MM.1S (cell line): Measurements from ENCODE around the gene CDK16.

ENCODE experiments used
- EZH2 ChIP-seq: fragments of 300-600 bp; sonication (generic); optimal IDR thresholded peaks from 2 replicates; pipeline ENCODE3; 2017; ENCODE audit warnings: low read depth, mild to moderate bottlenecking, antibody characterized with exemption, low read length, mixed read lengths
- EZH2phosphoT487 ChIP-seq: fragments of 300-600 bp; sonication (generic); IDR thresholded peaks from 2 replicates; pipeline ENCODE4 v1.6.1; 2018; ENCODE audit warnings: antibody characterized with exemption, low read length
- TF ChIP-seq, protein P1 (sequence below): fragments of 300-600 bp; sonication (generic); IDR thresholded peaks from 2 replicates; pipeline ENCODE4 v1.5.1; 2016; ENCODE audit warnings: antibody characterized with exemption, low read length, mixed read lengths

DNA sequence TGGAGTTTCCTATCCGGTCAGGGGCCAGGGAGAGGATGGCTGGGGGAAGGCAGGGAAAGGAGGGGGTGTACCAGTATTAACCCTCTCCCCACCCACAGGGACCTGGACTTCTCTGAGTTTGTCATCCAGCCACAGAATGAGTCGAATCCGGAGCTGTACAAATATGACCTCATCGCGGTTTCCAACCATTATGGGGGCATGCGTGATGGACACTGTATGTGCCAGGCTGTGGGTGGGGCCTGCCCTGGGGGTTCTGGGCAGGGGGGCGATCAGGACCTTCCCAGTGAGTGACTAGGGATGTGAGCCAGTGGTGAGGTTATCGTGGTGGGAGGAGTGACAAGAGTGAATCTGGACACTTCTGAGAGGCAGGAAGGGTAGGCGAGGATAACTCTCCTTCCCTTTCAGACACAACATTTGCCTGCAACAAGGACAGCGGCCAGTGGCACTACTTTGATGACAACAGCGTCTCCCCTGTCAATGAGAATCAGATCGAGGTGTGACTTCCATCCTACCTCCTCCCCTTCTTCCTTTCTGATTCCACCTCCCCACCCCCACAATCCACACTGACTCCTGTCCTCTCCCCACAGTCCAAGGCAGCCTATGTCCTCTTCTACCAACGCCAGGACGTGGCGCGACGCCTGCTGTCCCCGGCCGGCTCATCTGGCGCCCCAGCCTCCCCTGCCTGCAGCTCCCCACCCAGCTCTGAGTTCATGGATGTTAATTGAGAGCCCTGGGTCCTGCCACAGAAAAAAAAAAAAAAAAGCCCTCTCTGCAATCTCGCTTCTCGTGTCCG is 28.9 kb downstream of the CDK16 start:
- TF ChIP-seq EZH2 = no peak
- TF ChIP-seq, protein P1, sequence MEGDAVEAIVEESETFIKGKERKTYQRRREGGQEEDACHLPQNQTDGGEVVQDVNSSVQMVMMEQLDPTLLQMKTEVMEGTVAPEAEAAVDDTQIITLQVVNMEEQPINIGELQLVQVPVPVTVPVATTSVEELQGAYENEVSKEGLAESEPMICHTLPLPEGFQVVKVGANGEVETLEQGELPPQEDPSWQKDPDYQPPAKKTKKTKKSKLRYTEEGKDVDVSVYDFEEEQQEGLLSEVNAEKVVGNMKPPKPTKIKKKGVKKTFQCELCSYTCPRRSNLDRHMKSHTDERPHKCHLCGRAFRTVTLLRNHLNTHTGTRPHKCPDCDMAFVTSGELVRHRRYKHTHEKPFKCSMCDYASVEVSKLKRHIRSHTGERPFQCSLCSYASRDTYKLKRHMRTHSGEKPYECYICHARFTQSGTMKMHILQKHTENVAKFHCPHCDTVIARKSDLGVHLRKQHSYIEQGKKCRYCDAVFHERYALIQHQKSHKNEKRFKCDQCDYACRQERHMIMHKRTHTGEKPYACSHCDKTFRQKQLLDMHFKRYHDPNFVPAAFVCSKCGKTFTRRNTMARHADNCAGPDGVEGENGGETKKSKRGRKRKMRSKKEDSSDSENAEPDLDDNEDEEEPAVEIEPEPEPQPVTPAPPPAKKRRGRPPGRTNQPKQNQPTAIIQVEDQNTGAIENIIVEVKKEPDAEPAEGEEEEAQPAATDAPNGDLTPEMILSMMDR = no peak
- no peak for TF ChIP-seq EZH2phosphoT487
